ENCODE measurements around the gene MYH16.

- TF ChIP-seq CTCF (IDR thresholded peaks at IDR 0.05 in 2 of 3, conservative IDR thresholded peaks at IDR 0.05 in 1 of 3; ENCODE audit: borderline replicate concordance in 1 of 3, insufficient read depth in 1 of 3, low read depth in 2 of 3, low read length in 2 of 3) (no peak), EZH2 (IDR thresholded peaks at IDR 0.05) (no peak), POLR2A (IDR thresholded peaks at IDR 0.05; ENCODE audit: borderline replicate concordance, extremely low read depth, insufficient read depth, insufficient read length) (no peak), CBX3 (IDR thresholded peaks at IDR 0.05; ENCODE audit: low read depth) (no peak), POLR2AphosphoS5 (IDR thresholded peaks at IDR 0.05; ENCODE audit: low read depth, low read length) (no peak), ZBTB33 (IDR thresholded peaks at IDR 0.05; ENCODE audit: extremely low read depth, insufficient replicate concordance, low read length) (no peak), ZNF274 (IDR thresholded peaks at IDR 0.05; ENCODE audit: low read depth, low read length) (no peak), SRF (IDR thresholded peaks at IDR 0.05; ENCODE audit: low read depth) (no peak), TCF7L2 (IDR thresholded peaks at IDR 0.05; ENCODE audit: borderline replicate concordance, extremely low read depth, insufficient read depth, insufficient read length) (no peak), ELF1 (IDR thresholded peaks at IDR 0.05; ENCODE audit: borderline replicate concordance, low read depth) (no peak), CEBPB (IDR thresholded peaks at IDR 0.05; ENCODE audit: low read depth) (no peak), MAX (IDR thresholded peaks at IDR 0.05) (no peak), SIN3A (IDR thresholded peaks at IDR 0.05; ENCODE audit: low read depth) (no peak), EZH2phosphoT487 (IDR thresholded peaks at IDR 0.05; ENCODE audit: borderline replicate concordance) (no peak)
Observed at GRCh38 chr7:99257065-99257464, 15.6 kb upstream of the MYH16 start.

Data from HCT116 (cell line).